ENCODE data around the gene GAL3ST3. TPM values are rescaled to one million over a fixed set of nuclear protein-coding genes. Genes with fewer than 3 reads are reported as not detected.

GAL3ST3 gene
- total RNA-seq, 1 donor from 2014 or later, result 0.18 TPM

- Mint-ChIP-seq H3K9me3 (no peaks in the 10 kb centered on the region), H3K27ac (peak overlapping the region; percentile 30), H3K27me3 (ENCODE audit: low read depth) (no peaks in the 10 kb centered on the region), H3K4me3 (ENCODE audit: low read depth) (no peak overlapping the region), H3K36me3 (ENCODE audit: low read depth) (peaks cover 81% of the 10 kb centered on the region), H3K4me1 (ENCODE audit: low read depth) (peaks cover 63% of the 10 kb centered on the region)
- DNase-seq (ENCODE audit: low spot score), result no peak
- intact Hi-C loops (cut with micrococcal nuclease), result no loop called here
Measured at GRCh38 chr11:66067640-66068039, 18.7 kb upstream of the GAL3ST3 start.

- H3K36me3 Mint-ChIP-seq (ENCODE audit: low read depth), result peaks cover 77% of the 10 kb centered on the region
Measured at GRCh38 chr11:66066751-66067150, 17.8 kb upstream of the GAL3ST3 start.

GRCh38 chr11:66064571-66064970 lies 15.6 kb upstream of the GAL3ST3 start:
- no peak for DNase-seq (ENCODE audit: low spot score)
- H3K4me3 Mint-ChIP-seq (ENCODE audit: low read depth), result no peak overlapping the region
- no peaks in the 10 kb centered on the region for H3K9me3 Mint-ChIP-seq
- no peak overlapping the region for H3K27ac Mint-ChIP-seq
- H3K27me3 Mint-ChIP-seq (ENCODE audit: low read depth), result no peaks in the 10 kb centered on the region
- peaks cover 61% of the 10 kb centered on the region for H3K4me1 Mint-ChIP-seq (ENCODE audit: low read depth)
- intact Hi-C loops (cut with micrococcal nuclease), result no loop called here
- peaks cover 89% of the 10 kb centered on the region for H3K36me3 Mint-ChIP-seq (ENCODE audit: low read depth)

More at GRCh38 chr11:66066751-66067150, 17.8 kb upstream of the GAL3ST3 start:
- intact Hi-C loops (cut with micrococcal nuclease), result no loop called here
- H3K4me3 Mint-ChIP-seq (ENCODE audit: low read depth), result no peak overlapping the region
- peak overlapping the region; percentile 24 for H3K27ac Mint-ChIP-seq
- no peaks in the 10 kb centered on the region for H3K9me3 Mint-ChIP-seq
- H3K4me1 Mint-ChIP-seq (ENCODE audit: low read depth), result peaks cover 56% of the 10 kb centered on the region
- H3K27me3 Mint-ChIP-seq (ENCODE audit: low read depth), result no peaks in the 10 kb centered on the region
- DNase-seq (ENCODE audit: low spot score), result no peak

GRCh38 chr11:66063900-66064299 lies 14.9 kb upstream of the GAL3ST3 start:
- no peak overlapping the region for H3K4me3 Mint-ChIP-seq (ENCODE audit: low read depth)
- no peaks in the 10 kb centered on the region for H3K9me3 Mint-ChIP-seq
- intact Hi-C loops (cut with micrococcal nuclease), result no loop called here
- H3K36me3 Mint-ChIP-seq (ENCODE audit: low read depth), result peaks cover 89% of the 10 kb centered on the region
- H3K4me1 Mint-ChIP-seq (ENCODE audit: low read depth), result peaks cover 57% of the 10 kb centered on the region
- H3K27ac Mint-ChIP-seq, result peak overlapping the region; percentile 58
- DNase-seq (ENCODE audit: low spot score), result no peak
- no peaks in the 10 kb centered on the region for H3K27me3 Mint-ChIP-seq (ENCODE audit: low read depth)

DNA sequence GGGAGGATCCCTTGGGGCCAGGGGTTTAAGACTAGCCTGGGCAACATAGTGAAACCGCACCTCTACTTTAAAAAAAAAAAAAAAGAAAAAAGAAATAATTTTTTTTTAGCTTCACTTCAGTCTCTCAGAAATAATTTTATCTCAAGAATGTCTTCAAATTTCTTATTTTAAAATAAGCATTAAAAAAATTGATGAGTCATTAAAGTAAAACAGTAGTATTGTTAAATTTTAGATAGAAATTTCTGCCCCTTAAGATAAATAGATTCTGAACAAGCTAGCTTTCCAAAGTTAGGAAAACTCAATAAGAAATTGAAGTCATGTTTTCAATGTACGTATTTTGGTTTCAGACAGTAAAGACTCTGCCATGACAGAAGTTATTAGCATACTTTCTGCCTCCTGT lies 13.4 kb upstream of the GAL3ST3 start:
- DNase-seq (ENCODE audit: low spot score), result no peak
- H3K9me3 Mint-ChIP-seq, result no peaks in the 10 kb centered on the region
- no peaks in the 10 kb centered on the region for H3K27me3 Mint-ChIP-seq (ENCODE audit: low read depth)
- H3K36me3 Mint-ChIP-seq (ENCODE audit: low read depth), result peaks cover 90% of the 10 kb centered on the region
- peaks cover 50% of the 10 kb centered on the region for H3K4me1 Mint-ChIP-seq (ENCODE audit: low read depth)
- H3K27ac Mint-ChIP-seq, result no peak overlapping the region
- intact Hi-C loops (cut with micrococcal nuclease), result no loop called here
- no peak overlapping the region for H3K4me3 Mint-ChIP-seq (ENCODE audit: low read depth)

DNA sequence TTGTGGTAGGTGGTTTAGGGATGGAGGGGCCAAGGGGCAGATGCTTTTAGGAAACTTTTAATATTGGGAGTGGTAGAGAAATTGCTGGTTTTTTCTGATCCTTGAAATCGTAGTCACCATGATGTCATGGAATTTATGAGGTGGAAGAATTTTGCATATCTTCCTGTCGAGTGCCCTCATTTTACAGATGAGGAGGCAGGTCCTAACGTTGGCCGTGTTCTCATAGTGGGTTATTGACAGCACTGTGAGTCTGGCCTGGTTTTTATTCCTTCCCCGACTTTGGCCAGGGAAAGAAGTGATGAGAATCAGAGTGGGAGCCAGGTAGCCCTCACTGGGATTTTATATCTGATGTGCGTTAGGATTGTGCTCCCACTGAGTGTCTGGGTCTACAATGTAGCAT lies 12.3 kb upstream of the GAL3ST3 start:
- Mint-ChIP-seq H3K4me3 (ENCODE audit: low read depth) (no peak overlapping the region), H3K27ac (peak overlapping the region; percentile 78), H3K9me3 (no peaks in the 10 kb centered on the region), H3K36me3 (ENCODE audit: low read depth) (peaks cover 90% of the 10 kb centered on the region), H3K27me3 (ENCODE audit: low read depth) (no peaks in the 10 kb centered on the region), H3K4me1 (ENCODE audit: low read depth) (peaks cover 41% of the 10 kb centered on the region)
- no peak for DNase-seq (ENCODE audit: low spot score)
- intact Hi-C loops (cut with micrococcal nuclease), result no loop called here

DNA sequence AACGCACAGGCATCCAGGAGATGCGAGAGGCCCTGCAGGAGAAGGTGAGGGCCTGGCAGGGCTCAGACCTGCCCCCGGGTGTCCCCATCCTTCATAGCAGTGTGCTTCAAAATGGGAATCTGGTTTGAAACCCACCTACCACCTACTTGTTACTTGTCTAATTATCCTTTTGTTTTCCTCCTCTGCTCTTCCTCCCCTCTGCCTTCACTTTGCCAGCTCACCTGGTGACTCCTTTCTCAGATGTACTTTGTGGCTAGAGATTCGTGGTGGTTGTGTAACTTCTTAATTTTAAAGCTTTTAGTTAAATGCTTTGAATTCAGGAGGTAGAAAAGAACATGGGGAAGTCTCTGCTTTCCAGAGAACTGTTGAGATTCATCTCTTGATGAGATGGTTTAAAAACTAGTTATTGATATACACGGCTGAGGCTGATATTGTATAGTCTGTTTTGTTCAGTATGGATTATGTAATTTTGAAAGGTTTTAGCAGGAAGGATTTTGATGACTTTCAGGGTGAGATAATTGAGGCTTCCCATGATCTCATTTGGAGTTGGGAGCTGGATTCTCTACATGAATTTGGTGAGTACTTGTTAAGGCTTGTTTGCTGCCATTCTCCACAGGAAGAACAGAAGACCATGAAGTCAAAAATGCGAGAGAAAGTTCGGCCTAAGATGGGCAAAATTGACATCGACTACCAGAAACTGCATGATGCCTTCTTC lies 11.2 kb upstream of the GAL3ST3 start:
- Mint-ChIP-seq H3K27me3 (ENCODE audit: low read depth) (no peaks in the 10 kb centered on the region), H3K4me3 (ENCODE audit: low read depth) (no peak overlapping the region), H3K9me3 (no peaks in the 10 kb centered on the region), H3K36me3 (ENCODE audit: low read depth) (peaks cover 92% of the 10 kb centered on the region), H3K4me1 (ENCODE audit: low read depth) (peaks cover 37% of the 10 kb centered on the region), H3K27ac (peak overlapping the region; percentile 9)
- intact Hi-C loops (cut with micrococcal nuclease), result no loop called here
- DNase-seq (ENCODE audit: low spot score), result no peak

GRCh38 chr11:66056501-66056900 lies 7.5 kb upstream of the GAL3ST3 start:
- DNase-seq (ENCODE audit: low spot score), result no peak
- Mint-ChIP-seq H3K4me1 (ENCODE audit: low read depth) (peaks cover 34% of the 10 kb centered on the region), H3K4me3 (ENCODE audit: low read depth) (no peak overlapping the region), H3K36me3 (ENCODE audit: low read depth) (peaks cover 83% of the 10 kb centered on the region), H3K9me3 (no peaks in the 10 kb centered on the region), H3K27me3 (ENCODE audit: low read depth) (no peaks in the 10 kb centered on the region), H3K27ac (no peak overlapping the region)
- intact Hi-C loops (cut with micrococcal nuclease), result no loop called here

GRCh38 chr11:66055021-66055420 lies 6.1 kb upstream of the GAL3ST3 start:
- Mint-ChIP-seq H3K36me3 (ENCODE audit: low read depth) (peaks cover 70% of the 10 kb centered on the region), H3K27me3 (ENCODE audit: low read depth) (no peaks in the 10 kb centered on the region), H3K4me3 (ENCODE audit: low read depth) (no peak overlapping the region), H3K9me3 (no peaks in the 10 kb centered on the region), H3K27ac (no peak overlapping the region), H3K4me1 (ENCODE audit: low read depth) (peaks cover 32% of the 10 kb centered on the region)
- no peak for DNase-seq (ENCODE audit: low spot score)
- intact Hi-C loops (cut with micrococcal nuclease), result no loop called here

DNA sequence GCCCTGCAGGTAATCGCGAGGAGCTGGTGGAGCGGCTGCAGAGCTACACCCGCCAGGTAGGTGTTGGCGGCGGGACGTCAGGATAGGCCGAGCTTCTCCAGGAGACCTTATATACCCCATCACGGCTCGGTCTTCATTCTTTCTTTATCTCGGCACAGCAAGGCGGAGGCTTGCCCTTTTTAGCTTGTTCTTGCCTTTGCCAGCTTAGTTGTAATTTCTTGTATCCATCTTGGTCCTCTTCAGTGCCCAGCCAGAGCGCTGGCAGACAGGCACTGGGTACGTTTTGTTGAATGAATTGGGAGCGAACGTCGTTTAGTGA lies 3.7 kb upstream of the GAL3ST3 start:
- DNase-seq (ENCODE audit: low spot score), result no peak
- H3K27me3 Mint-ChIP-seq (ENCODE audit: low read depth), result peaks cover 4% of the 10 kb centered on the region
- peaks cover 28% of the 10 kb centered on the region for H3K4me1 Mint-ChIP-seq (ENCODE audit: low read depth)
- H3K27ac Mint-ChIP-seq, result peak overlapping the region; percentile 97
- peak overlapping the region; percentile 100 for H3K4me3 Mint-ChIP-seq (ENCODE audit: low read depth)
- H3K36me3 Mint-ChIP-seq (ENCODE audit: low read depth), result peaks cover 47% of the 10 kb centered on the region
- H3K9me3 Mint-ChIP-seq, result no peaks in the 10 kb centered on the region
- intact Hi-C loops (cut with micrococcal nuclease), result loop anchor here (1.0 to 5.0 kb wide), 4 partner anchors 17 to 215 kb away; partner anchors contain the start of genes BANF1, EIF1AD, MUS81 and RAB1B

DNA sequence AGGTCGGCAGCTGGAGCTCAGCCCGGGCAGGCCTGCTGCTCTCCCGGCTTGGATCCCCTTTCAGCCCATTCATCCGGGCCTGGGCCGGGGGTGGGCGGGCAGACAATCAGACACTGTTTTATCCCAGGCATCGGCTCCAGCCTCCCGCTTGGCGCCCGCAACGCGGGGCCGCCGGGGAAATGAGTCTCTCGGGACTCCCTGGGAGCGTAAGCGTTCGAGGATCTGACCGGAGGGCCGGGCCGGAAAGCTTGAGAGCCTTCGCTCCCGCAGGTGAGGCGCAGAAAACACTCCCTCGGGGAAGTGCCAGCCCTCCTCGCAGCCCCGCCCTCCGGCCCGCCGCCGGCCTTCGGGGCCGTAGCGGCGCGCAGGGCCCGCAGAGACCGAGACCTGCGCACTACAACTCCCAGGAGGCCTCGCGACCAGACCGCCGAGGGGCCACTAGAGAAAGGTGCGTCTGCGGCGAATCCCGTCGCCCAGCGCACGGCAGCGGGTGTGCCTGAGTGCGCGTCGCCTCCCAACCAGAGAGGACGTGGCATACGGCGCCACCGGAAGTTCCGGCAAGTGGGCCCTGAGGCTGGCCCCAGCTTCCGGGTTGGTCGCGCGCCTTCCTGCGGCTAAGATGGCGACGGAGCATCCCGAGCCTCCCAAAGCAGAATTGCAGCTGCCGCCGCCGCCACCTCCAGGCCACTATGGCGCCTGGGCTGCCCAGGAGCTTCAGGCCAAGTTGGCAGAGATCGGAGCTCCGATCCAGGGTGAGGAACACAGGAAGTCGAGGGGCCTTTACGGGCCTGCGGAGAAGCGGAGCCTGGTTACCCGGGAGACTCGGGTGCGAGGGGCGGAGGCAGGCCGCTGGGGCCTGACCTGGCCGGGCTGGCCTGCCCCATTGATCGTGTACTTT lies 3.1 kb upstream of the GAL3ST3 start, which contains the start of gene SF3B2:
SF3B2 (plus strand) TSS at position 599 of the 898 bp plus-strand sequence; CDS start at position 620, 21 bp downstream.
- intact Hi-C loops (cut with micrococcal nuclease), result loop anchor here (1.0 to 5.0 kb wide), 4 partner anchors 17 to 215 kb away; partner anchors contain the start of genes BANF1, EIF1AD, MUS81 and RAB1B
- Mint-ChIP-seq H3K9me3 (no peaks in the 10 kb centered on the region), H3K4me1 (ENCODE audit: low read depth) (peaks cover 28% of the 10 kb centered on the region), H3K4me3 (ENCODE audit: low read depth) (peak within 1 kb of the TSS; percentile 100), H3K36me3 (ENCODE audit: low read depth) (peaks cover 41% of the 10 kb centered on the region), H3K27me3 (ENCODE audit: low read depth) (peaks cover 5% of the 10 kb centered on the region), H3K27ac (peak within 1 kb of the TSS; percentile 97)
- DNase-seq (ENCODE audit: low spot score), result peak; percentile 97

GRCh38 chr11:66051371-66051765 lies 2.4 kb upstream of the GAL3ST3 start:
- intact Hi-C loops (cut with micrococcal nuclease), result loop anchor here (5.0 kb wide), 1 partner anchor 216 kb away; the partner anchor contains the start of gene RAB1B
- Mint-ChIP-seq H3K27ac (peak overlapping the region; percentile 80), H3K36me3 (ENCODE audit: low read depth) (peaks cover 35% of the 10 kb centered on the region), H3K27me3 (ENCODE audit: low read depth) (peaks cover 8% of the 10 kb centered on the region), H3K4me1 (ENCODE audit: low read depth) (peaks cover 28% of the 10 kb centered on the region), H3K9me3 (no peaks in the 10 kb centered on the region), H3K4me3 (ENCODE audit: low read depth) (peak overlapping the region; percentile 100)
- DNase-seq (ENCODE audit: low spot score), result no peak

Data from activated T-helper 2 cell treated with anti-CD3 and anti-CD28 coated beads, Interferon-gamma antibody, Interleukin-2, Interleukin-4, amounts not matched to agents 10 μg/mL and 5 μg/mL and 100 μg/mL, durations not matched to agents 14 hours and 24 hours and 36 hours (primary cell).